ENCODE results near the gene RTF2. TPM values are rescaled to one million over a fixed set of nuclear protein-coding genes. Genes with fewer than 3 reads are reported as not detected.
A peak's percentile ranks its signal among the peaks of the same experiment; 100 is the strongest.

The RTF2 gene
- total RNA-seq, 2 experiments from 2014 or later: 63.6 to 72.7 TPM

- POLR2A ChIA-PET: interaction anchor here (1.3 kb wide), 1 partner anchor 54 kb away, joined by 3 read pairs; the partner anchor contains the start of gene CASS4
- BruUV-seq (replicated peaks): no TSS peak
- H3K79me2 ChIP-seq (ENCODE audit: insufficient read depth, low read depth, low read length): peaks cover 24% of the 10 kb centered on the region
- intact Hi-C loops (cut with micrococcal nuclease; ENCODE audit: unreplicated experiment): loop anchor here (1.0 kb wide), 1 partner anchor 66 kb away; no protein-coding TSS in a partner anchor
- no peak overlapping the region for H3K27ac ChIP-seq (ENCODE audit: low read depth, low read length, poor library complexity, severe bottlenecking)
- no peaks in the 10 kb centered on the region for H3K9me3 ChIP-seq (ENCODE audit: low read length)
- peaks cover 33% of the 10 kb centered on the region for H3K4me1 ChIP-seq (ENCODE audit: insufficient read depth, low read length, poor library complexity, severe bottlenecking)
- peaks cover 11% of the 10 kb centered on the region; the same call in 1 of the 2 replicates for H4K20me1 ChIP-seq (ENCODE audit: insufficient read depth, low read length)
- H3K36me3 ChIP-seq (ENCODE audit: insufficient read depth, low read length): no peaks in the 10 kb centered on the region
- peak overlapping the region; percentile 89 for H2AFZ ChIP-seq (ENCODE audit: low read length)
- H3K4me2 ChIP-seq (ENCODE audit: low read length): peak overlapping the region; percentile 45
- CTCF ChIA-PET (ENCODE audit: unreplicated experiment): no interaction called here
- H3K9me2 ChIP-seq (ENCODE audit: insufficient read depth, low read length): no peaks in the 10 kb centered on the region
- TF ChIP-seq EZH2phosphoT487 (IDR thresholded peaks at IDR 0.05; ENCODE audit: borderline replicate concordance, low read depth, low read length) (no peak), CTCF (conservative IDR thresholded peaks at IDR 0.05; ENCODE audit: low read length) (no peak)
- DNase-seq (ENCODE audit: low spot score): peak; percentile 49
- no peak overlapping the region for H3K4me3 ChIP-seq (ENCODE audit: low read depth, low read length, poor library complexity, severe bottlenecking)
Observed at GRCh38 chr20:56465997-56466396, 2.4 kb upstream of the RTF2 start.

- H3K79me2 ChIP-seq (ENCODE audit: insufficient read depth, low read depth, low read length): peaks cover 31% of the 10 kb centered on the region
- H3K4me2 ChIP-seq (ENCODE audit: low read length): peak overlapping the region; percentile 81
- peaks cover 4% of the 10 kb centered on the region; the same call in 1 of the 2 replicates for H3K36me3 ChIP-seq (ENCODE audit: insufficient read depth, low read length)
- no peaks in the 10 kb centered on the region for H3K9me3 ChIP-seq (ENCODE audit: low read length)
- peak overlapping the region; percentile 94; the same call in 1 of the 2 replicates for H2AFZ ChIP-seq (ENCODE audit: low read length)
- peak overlapping the region; percentile 97 for H3K4me3 ChIP-seq (ENCODE audit: low read depth, low read length, poor library complexity, severe bottlenecking)
- H3K27ac ChIP-seq (ENCODE audit: low read depth, low read length, poor library complexity, severe bottlenecking): no peak overlapping the region
- BruUV-seq (replicated peaks): no TSS peak
- peaks cover 33% of the 10 kb centered on the region for H3K4me1 ChIP-seq (ENCODE audit: insufficient read depth, low read length, poor library complexity, severe bottlenecking)
- peaks cover 11% of the 10 kb centered on the region; the same call in 1 of the 2 replicates for H4K20me1 ChIP-seq (ENCODE audit: insufficient read depth, low read length)
- TF ChIP-seq CTCF (conservative IDR thresholded peaks at IDR 0.05; ENCODE audit: low read length): no peak
- TF ChIP-seq EZH2phosphoT487 (IDR thresholded peaks at IDR 0.05; ENCODE audit: borderline replicate concordance, low read depth, low read length): no peak
- ChIA-PET CTCF (ENCODE audit: unreplicated experiment) (no interaction called here), POLR2A (interaction anchor here (1.4 kb wide), 1 partner anchor 77 kb away, joined by 3 read pairs; no protein-coding TSS in a partner anchor)
- H3K9me2 ChIP-seq (ENCODE audit: insufficient read depth, low read length): no peaks in the 10 kb centered on the region
- DNase-seq (ENCODE audit: low spot score): peak; percentile 10
- intact Hi-C loops (cut with micrococcal nuclease; ENCODE audit: unreplicated experiment): loop anchor here (2.0 kb wide), 1 partner anchor 75 kb away; the partner anchor contains the start of genes AURKA and CSTF1
Observed at GRCh38 chr20:56467968-56468315, 485 bp upstream of the RTF2 start.

- peak overlapping the region; percentile 97 for H3K4me3 ChIP-seq (ENCODE audit: low read depth, low read length, poor library complexity, severe bottlenecking)
- intact Hi-C loops (cut with micrococcal nuclease; ENCODE audit: unreplicated experiment): loop anchor here (2.0 kb wide), 1 partner anchor 76 kb away; the partner anchor contains the start of genes AURKA and CSTF1
- no peaks in the 10 kb centered on the region for H3K9me3 ChIP-seq (ENCODE audit: low read length)
- peaks cover 31% of the 10 kb centered on the region for H3K79me2 ChIP-seq (ENCODE audit: insufficient read depth, low read depth, low read length)
- peak overlapping the region; percentile 62; the same call in 1 of the 2 replicates for H2AFZ ChIP-seq (ENCODE audit: low read length)
- H4K20me1 ChIP-seq (ENCODE audit: insufficient read depth, low read length): peaks cover 11% of the 10 kb centered on the region; the same call in 1 of the 2 replicates
- H3K4me1 ChIP-seq (ENCODE audit: insufficient read depth, low read length, poor library complexity, severe bottlenecking): peaks cover 33% of the 10 kb centered on the region
- TF ChIP-seq CTCF (conservative IDR thresholded peaks at IDR 0.05; ENCODE audit: low read length): no peak
- no peak for TF ChIP-seq EZH2phosphoT487 (IDR thresholded peaks at IDR 0.05; ENCODE audit: borderline replicate concordance, low read depth, low read length)
- BruUV-seq (replicated peaks): no TSS peak
- H3K27ac ChIP-seq (ENCODE audit: low read depth, low read length, poor library complexity, severe bottlenecking): no peak overlapping the region
- no peaks in the 10 kb centered on the region for H3K9me2 ChIP-seq (ENCODE audit: insufficient read depth, low read length)
- ChIA-PET CTCF (ENCODE audit: unreplicated experiment) (no interaction called here), POLR2A (interaction anchor here (0.7 to 1.4 kb wide), 4 partner anchors 15 to 1004 kb away, joined by 3 read pairs; no protein-coding TSS in a partner anchor)
- peak overlapping the region; percentile 91 for H3K4me2 ChIP-seq (ENCODE audit: low read length)
- no peak for DNase-seq (ENCODE audit: low spot score)
- peaks cover 15% of the 10 kb centered on the region for H3K36me3 ChIP-seq (ENCODE audit: insufficient read depth, low read length)
Observed at GRCh38 chr20:56469077-56469449, 636 bp downstream of the RTF2 start.

All from OCI-LY7 (cell line).